Karpas-422 (cell line): ENCODE measurements around the gene HOXD13. TPM values are rescaled to one million over a fixed set of nuclear protein-coding genes. Genes with fewer than 3 reads are reported as not detected.

ENCODE experiments used
- DNase-seq: peaks from one replicate; pipeline ENCODE4 v3.0.0-alpha.2; 2015
- H2AFZ ChIP-seq: fragments of 200-600 bp; sonication (generic); 2 replicates; pipeline ENCODE4 v1.6.1; 2014; ENCODE audit warnings: antibody characterized with exemption, low read length, mixed read lengths
- H3K27ac ChIP-seq: fragments of 200-600 bp; sonication (generic); 2 replicates; pipeline ENCODE4 v1.5.1; 2014; ENCODE audit warnings: mild to moderate bottlenecking, low read length, moderate library complexity
- H3K27me3 ChIP-seq: fragments of 200-600 bp; sonication (generic); 2 replicates; pipeline ENCODE4 v1.6.1; 2014; ENCODE audit warnings: low read length, mixed read lengths
- H3K36me3 ChIP-seq: fragments of 200-600 bp; sonication (generic); 2 replicates; pipeline ENCODE4 v1.6.1; 2014; ENCODE audit warnings: low read length, mixed read lengths; ENCODE audit not compliant: insufficient read depth
- H3K4me1 ChIP-seq: fragments of 200-600 bp; sonication (generic); 2 replicates; pipeline ENCODE4 v1.6.1; 2014; ENCODE audit warnings: mild to moderate bottlenecking, low read length, mixed read lengths
- H3K4me2 ChIP-seq: fragments of 200-600 bp; sonication (generic); 2 replicates; pipeline ENCODE4 v1.6.1; 2014; ENCODE audit warnings: low read length, low read depth, mild to moderate bottlenecking; ENCODE audit not compliant: poor library complexity, severe bottlenecking
- H3K4me3 ChIP-seq: fragments of 200-600 bp; sonication (generic); 2 replicates; pipeline ENCODE4 v1.5.1; 2014; ENCODE audit warnings: mild to moderate bottlenecking, antibody characterized with exemption, low read length, mixed read lengths
- H3K79me2 ChIP-seq: fragments of 200-600 bp; sonication (generic); 2 replicates; pipeline ENCODE4 v1.6.1; 2014; ENCODE audit warnings: mild to moderate bottlenecking, low read length, mixed read lengths
- H3K9ac ChIP-seq: fragments of 200-600 bp; sonication (generic); 2 replicates; pipeline ENCODE4 v1.6.0; 2014; ENCODE audit warnings: low read length
- H3K9me2 ChIP-seq: fragments of 200-600 bp; sonication (generic), shearing (Covaris generic); replicated peaks from 2 replicates; pipeline ENCODE4 v1.6.0; 2014; ENCODE audit warnings: mild to moderate bottlenecking, low read length, moderate library complexity; ENCODE audit not compliant: insufficient read depth
- H3K9me3 ChIP-seq: fragments of 300-700, 200-600 bp; sonication (generic); 2 replicates; pipeline ENCODE4 v1.6.1; 2014; ENCODE audit warnings: low read length, mixed read lengths
- H4K20me1 ChIP-seq: fragments of 200-600 bp; sonication (generic); 2 replicates; pipeline ENCODE4 v1.6.1; 2014; ENCODE audit warnings: mild to moderate bottlenecking, antibody characterized with exemption, low read length, low read depth; ENCODE audit not compliant: insufficient read depth
- total RNA-seq: library from RNA; depleted of rRNA; stranded (reverse); fragments of >200 nt; shearing (Covaris generic); gene quantifications from 2 replicates; pipeline ENCODE4 v1.2.3, GENCODE V29; 2014; ENCODE audit warnings: low replicate concordance

HOXD13 gene
- total RNA-seq, 1 experiment from 2014 or later, result not detected

- H3K27me3 ChIP-seq, result no peaks in the 10 kb centered on the region
- DNase-seq, result no peak
Measured at GRCh38 chr2:176072292-176072669, 20.2 kb upstream of the HOXD13 start.

DNA sequence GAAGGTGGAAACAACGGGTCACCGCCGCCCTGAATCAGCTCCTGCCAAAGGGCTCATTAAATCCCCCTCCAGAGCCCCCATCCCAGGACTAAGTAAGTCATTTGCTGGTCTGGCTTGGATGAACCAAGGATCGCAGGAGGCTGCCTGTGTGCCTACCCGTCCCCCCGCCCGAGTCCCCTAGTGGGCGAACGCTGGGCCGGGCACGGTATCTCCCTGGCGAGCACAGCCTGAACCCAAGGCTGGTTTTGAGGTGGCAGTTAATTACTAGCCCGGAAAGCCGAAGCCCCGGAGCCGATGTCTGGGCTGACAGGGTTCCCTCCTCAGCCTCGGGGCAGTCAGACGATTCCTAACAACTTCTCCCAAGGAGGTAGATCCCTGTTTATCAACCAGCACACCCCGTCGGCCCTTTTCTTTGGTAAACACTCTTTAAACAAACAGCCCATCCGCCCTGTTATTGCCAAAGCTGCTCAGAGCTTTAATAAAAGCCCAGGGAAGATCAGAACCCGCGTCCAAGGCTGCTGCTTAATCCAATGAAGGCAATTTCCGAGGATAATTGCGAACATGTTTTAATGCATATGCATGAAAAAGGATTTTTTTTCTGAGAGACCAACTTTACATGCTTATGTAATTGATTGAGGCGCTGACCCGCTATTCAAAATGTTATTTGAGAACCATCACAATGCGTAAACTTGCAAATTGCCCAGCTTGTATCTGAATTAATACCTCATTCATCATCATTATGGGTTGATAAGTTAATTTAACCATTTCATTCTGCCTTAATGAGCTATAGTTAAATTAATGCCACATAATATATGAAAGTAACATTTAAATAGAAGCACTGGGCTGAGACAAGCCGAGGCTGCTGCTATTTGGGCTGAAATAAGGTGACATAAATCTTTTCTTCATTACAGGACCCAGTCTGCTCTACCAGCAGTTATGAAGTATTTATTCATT lies 19.3 kb upstream of the HOXD13 start:
- no peak overlapping the region for H3K27ac ChIP-seq
- no peak for DNase-seq
- H3K27me3 ChIP-seq, result no peaks in the 10 kb centered on the region

More at GRCh38 chr2:176072292-176072669, 20.2 kb upstream of the HOXD13 start:
- Histone ChIP-seq H3K27ac (no peak overlapping the region), H4K20me1 (no peaks in the 10 kb centered on the region), H3K4me3 (no peak overlapping the region), H3K4me2 (no peak overlapping the region), H3K4me1 (peaks cover 7% of the 10 kb centered on the region), H2AFZ (no peak overlapping the region), H3K79me2 (no peaks in the 10 kb centered on the region), H3K36me3 (no peaks in the 10 kb centered on the region), H3K9ac (no peak overlapping the region), H3K9me2 (no peaks in the 10 kb centered on the region), H3K9me3 (no peaks in the 10 kb centered on the region)

DNA sequence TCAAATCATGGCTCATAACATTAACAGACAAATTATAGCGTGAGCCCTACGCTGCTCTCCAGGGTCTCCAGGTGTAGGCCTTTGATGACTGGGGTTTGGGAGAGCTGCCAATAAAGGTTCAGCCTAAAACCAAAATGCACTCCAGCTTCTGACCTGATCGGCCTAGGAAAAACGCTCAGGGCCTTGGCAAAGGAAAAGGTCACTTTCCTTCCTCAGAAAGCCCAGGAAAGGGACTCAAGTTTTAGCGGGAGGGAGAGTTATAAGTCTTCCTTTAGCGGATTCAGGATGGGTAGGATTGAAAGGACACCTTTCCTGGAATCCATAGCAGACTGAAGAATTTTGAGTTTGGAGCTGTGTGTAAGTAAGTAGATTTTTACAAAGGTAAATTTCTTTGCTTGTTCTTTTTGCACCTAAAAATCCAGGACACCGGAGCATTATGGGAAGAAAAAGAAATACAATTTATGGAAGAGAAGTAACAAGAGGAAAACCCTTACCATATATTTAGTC lies 17.5 kb upstream of the HOXD13 start:
- Histone ChIP-seq H3K27me3 (no peaks in the 10 kb centered on the region), H3K27ac (no peak overlapping the region), H3K9me2 (no peaks in the 10 kb centered on the region), H3K4me1 (no peaks in the 10 kb centered on the region), H3K9me3 (no peaks in the 10 kb centered on the region), H2AFZ (no peak overlapping the region), H3K4me2 (no peak overlapping the region), H3K4me3 (no peak overlapping the region), H3K36me3 (no peaks in the 10 kb centered on the region), H3K79me2 (no peaks in the 10 kb centered on the region), H4K20me1 (no peaks in the 10 kb centered on the region), H3K9ac (no peak overlapping the region)
- no peak for DNase-seq

More for the DNA sequence above, 19.3 kb upstream of the HOXD13 start:
- no peaks in the 10 kb centered on the region for H3K79me2 ChIP-seq
- H3K9me2 ChIP-seq, result no peaks in the 10 kb centered on the region
- H3K4me3 ChIP-seq, result no peak overlapping the region
- no peak overlapping the region for H3K9ac ChIP-seq
- no peak overlapping the region for H2AFZ ChIP-seq
- H3K9me3 ChIP-seq, result no peaks in the 10 kb centered on the region
- no peaks in the 10 kb centered on the region for H4K20me1 ChIP-seq
- H3K36me3 ChIP-seq, result no peaks in the 10 kb centered on the region
- no peak overlapping the region for H3K4me2 ChIP-seq
- peaks cover 7% of the 10 kb centered on the region for H3K4me1 ChIP-seq

DNA sequence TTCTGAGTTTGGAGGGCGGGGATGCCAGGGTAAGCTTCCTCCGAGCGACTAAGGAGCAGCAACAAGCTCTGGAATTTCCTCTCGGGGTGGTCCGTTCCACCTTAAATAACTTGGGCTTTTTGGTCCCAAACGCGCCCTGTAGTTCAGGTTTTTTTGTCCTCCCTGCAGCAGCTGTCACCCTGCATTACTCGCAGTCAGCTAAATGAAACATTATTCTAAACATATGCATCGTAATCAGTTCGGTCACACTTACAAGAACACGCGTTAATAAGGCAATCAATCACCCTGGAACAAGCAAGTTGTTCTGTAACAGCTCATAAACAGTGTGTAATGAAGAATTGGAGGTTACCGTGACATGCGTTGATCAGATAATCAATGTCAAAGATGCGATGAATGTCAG lies 17.0 kb upstream of the HOXD13 start:
- Histone ChIP-seq H3K4me1 (no peaks in the 10 kb centered on the region), H3K9me3 (no peaks in the 10 kb centered on the region), H3K79me2 (no peaks in the 10 kb centered on the region), H2AFZ (no peak overlapping the region), H3K9ac (no peak overlapping the region), H3K4me3 (no peak overlapping the region), H4K20me1 (no peaks in the 10 kb centered on the region), H3K27ac (no peak overlapping the region), H3K9me2 (no peaks in the 10 kb centered on the region), H3K27me3 (no peaks in the 10 kb centered on the region), H3K4me2 (no peak overlapping the region), H3K36me3 (no peaks in the 10 kb centered on the region)
- DNase-seq, result no peak

GRCh38 chr2:176076063-176076462 lies 16.5 kb upstream of the HOXD13 start:
- H3K9me3 ChIP-seq, result no peaks in the 10 kb centered on the region
- H3K4me2 ChIP-seq, result no peak overlapping the region
- no peak overlapping the region for H3K4me3 ChIP-seq
- no peaks in the 10 kb centered on the region for H3K4me1 ChIP-seq
- no peaks in the 10 kb centered on the region for H3K27me3 ChIP-seq
- no peak overlapping the region for H3K9ac ChIP-seq
- H3K79me2 ChIP-seq, result no peaks in the 10 kb centered on the region
- H4K20me1 ChIP-seq, result no peaks in the 10 kb centered on the region
- no peaks in the 10 kb centered on the region for H3K9me2 ChIP-seq
- no peaks in the 10 kb centered on the region for H3K36me3 ChIP-seq
- H2AFZ ChIP-seq, result no peak overlapping the region
- no peak for DNase-seq
- no peak overlapping the region for H3K27ac ChIP-seq

DNA sequence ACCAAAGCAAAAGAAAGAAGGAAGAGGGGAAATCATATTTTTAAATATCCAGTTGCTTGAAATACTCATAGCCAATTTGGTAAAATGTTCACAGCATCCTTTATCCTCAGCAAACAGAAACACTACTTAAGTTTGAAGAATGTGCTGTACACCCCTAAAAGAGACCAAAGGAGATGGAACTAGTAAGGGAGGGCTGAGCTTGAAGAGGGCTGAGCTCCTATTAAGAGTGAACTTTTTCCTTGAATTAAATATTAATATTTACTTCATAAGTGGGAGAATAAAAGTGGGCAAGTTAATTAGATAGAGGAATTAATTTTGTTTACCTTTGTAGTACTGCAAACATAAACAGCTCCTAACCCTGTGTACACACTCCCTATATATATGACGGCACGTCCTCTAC lies 15.7 kb upstream of the HOXD13 start:
- DNase-seq, result no peak
- Histone ChIP-seq H4K20me1 (no peaks in the 10 kb centered on the region), H3K9me3 (no peaks in the 10 kb centered on the region), H3K27me3 (no peaks in the 10 kb centered on the region), H3K4me2 (no peak overlapping the region), H3K79me2 (no peaks in the 10 kb centered on the region), H3K9me2 (no peaks in the 10 kb centered on the region), H3K4me1 (no peaks in the 10 kb centered on the region), H3K4me3 (no peak overlapping the region), H2AFZ (no peak overlapping the region), H3K27ac (no peak overlapping the region), H3K36me3 (no peaks in the 10 kb centered on the region), H3K9ac (no peak overlapping the region)

DNA sequence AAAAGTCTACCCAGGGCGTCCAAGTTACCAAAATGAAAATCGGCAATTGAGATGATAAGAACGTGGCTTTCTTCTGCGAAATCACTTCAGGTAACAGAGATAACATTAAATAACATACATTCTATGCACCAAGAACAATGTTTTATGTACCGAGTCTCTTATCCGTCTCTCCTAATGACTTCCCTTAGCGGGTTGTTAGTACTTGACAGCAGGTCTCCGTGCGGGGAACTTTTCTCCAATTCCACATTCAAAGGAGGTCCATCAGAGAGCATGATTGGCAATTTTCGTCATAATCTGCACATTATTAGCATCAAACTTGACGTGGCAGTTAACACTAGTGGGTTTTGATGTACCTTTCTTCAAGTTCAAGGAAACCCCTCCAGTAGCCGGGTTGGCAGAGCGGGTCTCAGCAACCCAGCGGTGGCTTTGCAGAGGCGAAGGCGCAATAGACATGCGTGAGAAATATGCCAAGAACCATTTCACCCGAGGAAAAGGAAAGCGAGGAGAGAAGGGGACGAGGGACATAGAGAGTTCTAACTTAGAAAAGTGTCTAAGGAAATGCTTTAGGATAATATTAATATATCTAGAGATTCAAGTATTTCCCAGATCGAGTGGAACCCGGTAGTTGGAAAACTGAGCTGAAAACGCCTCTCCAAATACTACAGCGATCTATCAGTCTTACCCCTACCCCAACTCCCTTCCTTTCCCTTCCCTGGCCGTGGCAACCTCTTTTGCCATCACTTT lies 13.8 kb upstream of the HOXD13 start:
- H3K27ac ChIP-seq, result no peak overlapping the region
- H2AFZ ChIP-seq, result no peak overlapping the region
- no peaks in the 10 kb centered on the region for H3K27me3 ChIP-seq
- no peaks in the 10 kb centered on the region for H3K9me2 ChIP-seq
- no peak overlapping the region for H3K9ac ChIP-seq
- no peak for DNase-seq
- no peak overlapping the region for H3K4me2 ChIP-seq
- H3K9me3 ChIP-seq, result no peaks in the 10 kb centered on the region
- H3K79me2 ChIP-seq, result no peaks in the 10 kb centered on the region
- no peaks in the 10 kb centered on the region for H4K20me1 ChIP-seq
- no peaks in the 10 kb centered on the region for H3K4me1 ChIP-seq
- H3K4me3 ChIP-seq, result no peak overlapping the region
- H3K36me3 ChIP-seq, result no peaks in the 10 kb centered on the region

GRCh38 chr2:176079285-176079830 lies 13.2 kb upstream of the HOXD13 start:
- no peak overlapping the region for H3K27ac ChIP-seq
- H3K27me3 ChIP-seq, result no peaks in the 10 kb centered on the region
- H3K9me2 ChIP-seq, result no peaks in the 10 kb centered on the region
- no peak overlapping the region for H3K9ac ChIP-seq
- H3K4me3 ChIP-seq, result no peak overlapping the region
- H3K9me3 ChIP-seq, result no peaks in the 10 kb centered on the region
- no peak for DNase-seq
- H3K36me3 ChIP-seq, result no peaks in the 10 kb centered on the region
- no peaks in the 10 kb centered on the region for H4K20me1 ChIP-seq
- H3K4me2 ChIP-seq, result no peak overlapping the region
- no peaks in the 10 kb centered on the region for H3K4me1 ChIP-seq
- H3K79me2 ChIP-seq, result no peaks in the 10 kb centered on the region
- H2AFZ ChIP-seq, result no peak overlapping the region
